SH-SY5Y (cell line): ENCODE results near the gene LPAR3.

Source experiments
- GATA2 ChIP-seq: IDR thresholded peaks from 2 replicates; pipeline ENCODE4 v1.6.1; 2011; ENCODE audit warnings: mild to moderate bottlenecking, low read depth, low read length
- GATA3 ChIP-seq: IDR thresholded peaks from 2 replicates; pipeline ENCODE4 v1.6.1; 2011; ENCODE audit warnings: low read depth, mild to moderate bottlenecking, low read length, moderate library complexity

Gene LPAR3

GRCh38 chr1:84872696-84873355, 20.2 kb downstream of the LPAR3 start:
- TF ChIP-seq GATA2 (no peak), GATA3 (no peak)

- TF ChIP-seq GATA3 (no peak), GATA2 (no peak)
These were observed 21.8 kb downstream of the LPAR3 start for GRCh38 chr1:84871181-84871580.

GRCh38 chr1:84870591-84870990, 22.4 kb downstream of the LPAR3 start:
- TF ChIP-seq GATA2 (no peak), GATA3 (no peak)

- no peak for TF ChIP-seq GATA3
- no peak for TF ChIP-seq GATA2
These were observed 23.3 kb downstream of the LPAR3 start for GRCh38 chr1:84869720-84870119.

DNA sequence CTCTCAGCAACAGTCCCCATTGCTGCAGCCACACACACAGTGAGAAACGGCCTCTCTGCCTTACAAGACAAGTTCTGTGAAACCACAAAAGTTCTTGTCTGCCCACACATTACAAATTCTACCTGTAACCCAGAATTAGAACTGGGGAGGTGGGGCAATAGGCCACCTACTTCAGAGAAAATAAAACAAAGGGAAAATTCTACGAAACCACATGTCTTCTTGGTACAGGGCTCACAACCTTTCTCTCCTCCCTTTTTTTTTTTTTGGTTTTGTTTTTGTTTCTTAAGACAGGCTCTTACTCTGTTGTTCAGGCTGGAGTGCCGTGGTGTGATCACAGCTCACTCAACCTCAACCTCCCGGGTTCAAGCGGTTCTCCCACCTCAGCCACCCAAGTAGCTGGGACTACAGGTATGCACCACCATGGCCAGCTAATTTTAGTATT, 30.2 kb downstream of the LPAR3 start:
- TF ChIP-seq GATA2 (no peak), GATA3 (no peak)

DNA sequence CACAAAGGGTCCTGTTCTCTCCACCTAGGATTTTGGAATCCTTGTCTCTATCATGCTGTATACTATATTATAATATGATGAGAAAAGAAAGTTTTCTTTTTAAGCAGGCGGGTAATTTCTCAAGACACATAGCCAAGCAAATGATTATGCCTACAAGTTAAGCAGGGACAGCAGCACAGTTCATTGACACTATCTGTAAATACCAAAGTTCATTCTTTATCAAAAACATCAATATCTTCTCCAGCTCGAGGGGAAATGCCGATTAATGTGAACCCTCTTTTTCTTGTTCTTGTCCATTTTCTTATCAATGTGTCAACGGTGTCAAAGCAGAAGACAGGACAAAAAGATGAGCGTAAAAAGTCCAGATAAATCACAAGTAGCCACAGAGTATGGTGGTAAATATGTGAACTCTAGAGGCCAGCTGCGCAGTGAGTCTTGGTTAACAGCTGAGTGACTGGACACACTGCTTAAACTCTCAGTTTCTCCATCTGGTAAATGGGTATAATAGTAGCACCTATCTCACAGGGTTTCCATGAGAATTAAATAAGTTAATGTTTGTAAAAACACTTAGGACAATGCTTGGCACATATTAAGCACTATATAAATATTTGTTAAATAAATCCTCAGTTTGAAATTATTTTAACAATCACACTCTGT, 30.9 kb downstream of the LPAR3 start:
- TF ChIP-seq GATA2 = no peak
- TF ChIP-seq GATA3 = no peak

- TF ChIP-seq GATA2 (no peak), GATA3 (no peak)
These were observed 31.5 kb downstream of the LPAR3 start for GRCh38 chr1:84861516-84861915.

GRCh38 chr1:84859866-84860265, 33.1 kb downstream of the LPAR3 start:
- TF ChIP-seq GATA2 (no peak), GATA3 (no peak)

DNA sequence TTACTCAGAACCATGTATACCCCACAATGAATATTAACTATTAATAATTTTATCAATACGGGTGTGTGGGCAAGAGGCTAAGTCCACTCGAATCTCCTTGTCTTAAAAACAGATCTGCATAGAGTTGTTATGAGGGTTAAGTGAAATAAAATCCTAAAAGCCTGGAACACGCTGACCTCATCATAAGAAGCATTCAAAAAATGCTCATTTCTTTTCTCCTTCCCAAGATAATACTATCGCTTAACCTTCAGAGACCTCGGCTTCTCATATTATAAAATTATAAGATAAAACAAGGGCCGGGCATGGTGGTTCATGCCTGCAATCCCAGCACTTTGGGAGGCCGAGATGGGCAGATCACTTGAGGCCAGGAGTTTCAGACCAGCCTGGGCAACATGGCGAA, 35.1 kb downstream of the LPAR3 start:
- TF ChIP-seq GATA2 = no peak

DNA sequence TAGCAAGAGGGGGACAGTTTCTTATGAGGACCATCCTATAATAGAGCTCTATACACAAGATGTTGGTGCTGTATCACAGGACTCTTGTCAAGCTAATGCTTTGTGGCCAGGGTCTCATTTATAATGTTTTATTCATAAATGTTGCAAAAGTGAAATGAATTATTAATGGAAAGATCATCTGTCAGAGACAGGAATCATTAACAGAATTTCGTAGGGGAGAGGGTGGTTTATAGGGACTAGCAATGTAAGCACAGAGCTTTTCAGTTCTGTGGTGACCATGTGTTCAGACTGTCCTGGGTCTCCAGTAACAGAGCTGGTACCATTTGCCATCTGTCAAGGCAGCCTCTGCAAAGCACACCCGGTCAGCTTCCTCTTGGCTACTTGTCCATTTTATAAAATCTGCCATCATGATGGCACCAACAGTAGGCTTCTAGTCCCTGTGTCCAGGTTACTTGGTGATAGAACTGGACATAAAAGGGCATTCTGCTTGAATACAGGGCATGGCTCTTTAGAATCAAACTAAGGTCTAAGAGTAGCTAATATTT, 36.2 kb downstream of the LPAR3 start:
- TF ChIP-seq GATA3 (no peak), GATA2 (no peak)

DNA sequence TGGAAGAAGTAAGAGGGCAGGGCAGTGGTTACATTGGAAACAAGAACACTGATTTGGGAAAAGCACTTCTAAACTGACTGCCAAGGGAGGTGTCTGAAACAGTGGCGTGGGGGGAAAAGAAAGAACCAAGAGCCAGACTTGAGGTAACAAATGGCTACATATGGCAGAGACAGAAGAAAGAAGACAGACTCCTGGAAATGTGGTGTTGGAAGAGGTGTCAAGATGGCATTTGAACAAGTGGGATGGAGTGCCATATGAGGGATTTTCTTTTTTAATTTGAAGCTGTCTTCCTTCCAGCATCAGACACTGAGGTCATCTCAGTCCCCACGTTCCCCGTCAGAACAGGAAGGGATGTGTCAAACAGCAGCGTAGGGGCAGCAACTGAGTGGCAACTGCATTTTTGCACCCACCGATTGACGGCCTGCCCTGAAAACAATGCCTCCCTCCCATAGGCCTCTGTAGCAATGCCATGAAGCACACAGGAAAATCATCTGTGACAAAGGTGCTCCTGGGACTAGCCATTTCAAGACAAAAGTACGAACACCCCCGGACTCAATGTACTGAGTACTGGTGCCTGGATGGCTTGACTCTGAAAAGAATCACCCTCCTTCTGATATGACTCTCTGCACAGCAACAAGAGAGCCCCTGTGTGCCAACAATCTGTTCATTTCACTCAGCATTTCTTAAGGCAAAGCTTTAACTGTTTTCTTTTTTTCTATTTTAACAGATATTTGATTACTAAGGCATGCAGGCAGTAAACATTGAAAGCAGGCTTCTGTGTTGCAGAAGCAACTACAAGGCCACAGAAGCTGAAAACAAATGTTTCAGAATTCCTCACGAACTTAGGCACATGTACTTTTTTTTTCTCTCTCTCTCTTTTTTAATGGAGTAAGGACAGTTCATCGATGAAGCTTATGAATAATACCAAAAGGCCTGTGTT, 37.0 kb downstream of the LPAR3 start:
- no peak for TF ChIP-seq GATA3
- no peak for TF ChIP-seq GATA2

DNA sequence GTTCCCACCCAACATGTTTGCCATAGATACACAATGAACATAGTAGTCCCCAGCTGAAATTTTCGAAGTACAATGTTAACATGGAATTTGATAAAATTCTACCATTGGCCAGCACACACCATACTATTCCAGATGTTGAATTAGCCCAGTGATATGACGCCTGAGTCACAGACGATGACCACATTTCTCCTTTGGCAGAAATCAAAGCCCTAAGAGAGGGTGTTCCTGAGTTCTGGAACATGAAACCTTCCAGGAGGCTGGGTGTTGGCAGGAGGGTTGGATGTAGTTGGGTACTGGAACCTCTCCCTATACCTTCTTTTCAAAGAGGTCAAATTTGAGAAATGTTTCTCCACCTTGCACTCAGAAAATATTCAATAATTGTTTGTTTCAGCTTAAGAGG, 37.8 kb downstream of the LPAR3 start:
- TF ChIP-seq GATA2 = no peak
- no peak for TF ChIP-seq GATA3

- TF ChIP-seq GATA3 (no peak), GATA2 (no peak)
These were observed 39.0 kb downstream of the LPAR3 start for GRCh38 chr1:84853741-84854721.

GRCh38 chr1:84851839-84852238, 41.2 kb downstream of the LPAR3 start:
- no peak for TF ChIP-seq GATA3

- TF ChIP-seq GATA2 = no peak
- TF ChIP-seq GATA3 = no peak
These were observed 43.5 kb downstream of the LPAR3 start for GRCh38 chr1:84849357-84849975.
